GM18868 (cell line): ENCODE results near the gene PPFIBP2.

Experiments used
- ATAC-seq: cut with Tn5 transposase; IDR thresholded peaks from one replicate; pipeline ENCODE4 v1.9.1; 2021; ENCODE audit warnings: mild to moderate bottlenecking, moderate library complexity; ENCODE audit not compliant: unreplicated experiment

Gene PPFIBP2

DNA sequence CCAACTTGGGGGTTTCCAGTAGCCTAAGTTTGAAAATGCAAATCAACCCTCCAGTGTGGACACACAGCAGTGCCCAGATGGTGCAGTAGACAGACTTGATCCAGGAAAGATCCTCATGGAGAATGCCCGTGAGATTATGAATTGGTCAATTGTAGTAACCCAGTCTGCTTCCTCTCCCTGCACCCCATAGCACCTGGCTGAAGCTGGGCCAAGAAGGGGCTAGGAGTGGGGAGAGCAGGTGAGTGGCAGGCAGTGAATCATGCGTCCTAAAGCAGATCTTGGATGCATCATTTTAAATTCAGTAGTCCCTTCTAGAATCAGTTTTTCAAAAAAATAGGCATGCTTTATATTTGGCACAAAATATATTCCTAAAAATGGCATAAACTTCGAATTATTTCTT is 107.3 kb downstream of the PPFIBP2 start:
- no peak for ATAC-seq

DNA sequence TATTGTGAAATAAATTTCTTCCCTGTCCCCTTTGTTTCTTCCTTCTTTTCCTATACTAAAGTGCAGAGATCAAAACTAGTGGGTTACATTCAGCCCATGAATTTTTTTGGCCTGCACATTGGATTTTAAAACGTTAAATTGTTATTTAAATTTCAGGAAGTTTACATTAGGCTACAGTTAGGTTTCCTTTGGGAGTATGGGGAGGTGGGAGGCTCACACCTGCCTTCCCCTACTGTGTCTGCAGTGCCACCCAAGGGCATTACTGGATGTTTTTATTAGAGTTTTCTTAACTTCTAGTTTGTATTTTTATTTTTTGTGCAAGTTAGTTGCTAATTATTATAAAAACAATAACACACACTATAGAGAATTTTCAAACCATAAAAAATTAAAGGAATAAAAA is 107.8 kb downstream of the PPFIBP2 start:
- no peak for ATAC-seq

DNA sequence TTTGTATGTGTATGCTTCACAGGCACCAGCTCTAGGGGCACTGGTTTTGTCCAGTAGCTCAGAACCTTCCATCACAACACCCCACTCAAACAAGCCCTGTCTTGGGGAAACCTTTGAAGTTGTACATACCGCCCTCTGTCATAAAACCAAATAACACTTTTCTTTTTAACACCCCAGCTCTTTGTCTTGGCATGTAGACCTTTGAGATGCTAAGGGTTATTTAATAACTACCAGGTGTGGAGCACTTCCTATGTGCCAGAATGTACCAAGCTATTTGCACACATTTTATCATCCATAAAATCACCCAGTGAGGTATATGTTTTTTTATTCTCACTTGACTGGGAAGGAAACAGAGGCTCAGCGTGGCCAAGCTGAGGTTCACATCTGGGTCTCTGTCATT is 108.9 kb downstream of the PPFIBP2 start:
- ATAC-seq = no peak

DNA sequence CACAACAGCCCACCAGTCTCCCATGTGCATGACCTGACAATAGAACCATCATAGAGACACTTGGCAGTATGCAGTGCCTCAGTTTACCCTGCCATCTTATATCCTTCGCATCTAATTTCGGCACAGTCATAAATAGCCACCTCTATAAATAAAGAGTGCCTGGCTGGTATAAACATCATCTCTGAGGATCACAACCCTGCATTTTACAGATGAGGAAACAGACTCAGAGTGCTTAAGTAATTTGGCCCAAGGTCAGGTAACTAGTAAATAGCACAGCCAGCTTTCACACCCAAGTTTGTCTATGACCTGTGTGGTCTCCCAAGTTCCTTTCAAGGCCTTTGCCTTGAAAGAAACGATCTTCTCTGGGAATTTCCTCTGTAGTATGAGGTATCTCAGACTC is 114.9 kb downstream of the PPFIBP2 start:
- no peak for ATAC-seq

DNA sequence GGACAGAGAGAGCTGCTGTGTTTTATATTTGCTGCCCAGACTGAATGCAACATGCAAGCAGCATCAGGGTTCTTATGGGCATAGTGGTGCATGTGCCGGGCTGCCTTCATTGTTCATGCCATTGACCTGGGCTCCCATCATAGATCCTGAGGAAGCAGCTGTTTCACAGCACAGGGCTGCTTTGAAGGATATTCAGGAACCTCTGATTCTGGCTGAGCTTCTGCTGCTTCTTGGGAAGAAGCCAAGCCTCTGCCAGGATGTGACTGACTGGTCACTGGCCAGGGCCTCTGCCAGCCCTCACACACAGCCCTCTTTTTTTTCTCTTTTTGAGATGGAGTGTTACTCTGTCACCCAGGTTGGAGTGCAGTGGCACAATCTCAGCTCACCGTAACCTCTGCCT is 116.2 kb downstream of the PPFIBP2 start:
- ATAC-seq = no peak

DNA sequence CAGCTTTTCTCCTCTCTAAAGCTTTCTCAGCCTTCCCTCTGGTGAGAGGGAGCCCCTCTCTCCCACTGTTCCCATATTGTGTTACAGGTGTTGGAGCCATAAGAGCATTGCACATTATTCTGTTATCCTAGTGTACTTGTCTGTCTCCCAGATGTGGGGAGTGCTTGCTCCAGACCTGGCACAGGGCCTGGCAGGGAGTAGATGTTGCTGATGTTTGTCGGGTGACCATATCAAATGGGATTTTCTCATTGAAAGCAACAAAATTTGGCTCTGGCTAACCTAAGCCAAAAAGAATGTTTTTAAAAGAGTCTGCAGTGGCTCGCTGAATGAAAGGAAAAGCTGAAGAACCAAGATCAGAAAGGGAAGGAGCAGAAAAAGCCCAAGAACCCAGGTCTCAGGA is 118.4 kb downstream of the PPFIBP2 start:
- no peak for ATAC-seq

DNA sequence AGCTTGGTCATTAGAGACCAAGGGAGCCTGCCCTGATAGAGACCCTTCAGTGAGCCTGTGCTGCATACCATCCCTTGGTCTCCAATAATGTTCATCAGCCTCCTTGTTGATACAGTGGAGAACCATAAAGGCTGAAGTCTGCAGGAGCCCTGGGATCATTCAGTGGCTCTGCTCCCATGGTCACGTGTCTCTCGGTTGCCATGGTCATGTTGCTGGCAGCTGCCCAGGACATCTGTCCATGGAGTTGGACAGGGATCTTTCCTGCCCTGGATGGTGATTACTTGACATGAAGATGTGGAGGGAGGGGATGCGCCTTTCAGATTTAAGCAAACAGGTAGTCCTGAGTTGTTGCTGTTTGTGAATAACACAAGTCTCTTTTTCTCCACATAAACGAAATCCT is 121.3 kb downstream of the PPFIBP2 start:
- ATAC-seq = no peak

DNA sequence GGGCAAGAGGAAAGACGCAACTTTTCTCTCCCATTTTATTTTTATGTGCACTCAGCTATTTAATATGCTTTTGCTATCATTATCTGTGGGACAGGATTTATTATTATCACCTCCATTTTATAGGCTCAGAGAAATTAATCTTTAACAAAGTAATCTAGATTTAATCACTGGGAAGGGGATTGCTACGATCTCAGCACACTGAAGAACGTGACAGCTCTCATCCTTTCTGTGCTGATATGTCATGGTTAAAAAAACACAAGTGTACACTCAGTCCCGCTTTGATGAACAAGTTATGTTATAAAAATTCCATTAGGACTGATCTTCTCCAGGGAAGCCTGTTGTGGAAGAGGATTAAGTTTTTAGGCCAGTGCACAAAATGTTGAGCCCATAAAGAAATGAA is 121.9 kb downstream of the PPFIBP2 start:
- no peak for ATAC-seq

DNA sequence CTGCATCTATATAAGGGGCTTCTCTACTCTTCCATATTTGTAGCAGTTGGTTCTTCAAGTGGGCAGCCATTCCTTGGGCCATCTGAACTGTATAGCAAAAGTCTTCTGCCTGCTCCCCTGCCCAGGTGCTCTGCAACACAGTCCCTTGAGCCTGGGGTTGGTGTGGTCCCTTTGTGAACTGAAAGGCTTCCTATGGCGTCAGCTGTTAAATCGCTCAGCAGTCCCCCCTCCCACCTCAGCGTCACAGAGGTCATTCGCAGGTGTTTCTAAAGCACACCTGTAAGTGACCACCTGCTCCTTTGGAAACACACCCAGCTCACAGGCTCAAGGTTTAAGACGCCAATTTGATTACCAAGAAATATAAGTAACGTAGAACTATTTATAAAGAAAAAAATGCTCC is 122.6 kb downstream of the PPFIBP2 start:
- ATAC-seq = no peak

DNA sequence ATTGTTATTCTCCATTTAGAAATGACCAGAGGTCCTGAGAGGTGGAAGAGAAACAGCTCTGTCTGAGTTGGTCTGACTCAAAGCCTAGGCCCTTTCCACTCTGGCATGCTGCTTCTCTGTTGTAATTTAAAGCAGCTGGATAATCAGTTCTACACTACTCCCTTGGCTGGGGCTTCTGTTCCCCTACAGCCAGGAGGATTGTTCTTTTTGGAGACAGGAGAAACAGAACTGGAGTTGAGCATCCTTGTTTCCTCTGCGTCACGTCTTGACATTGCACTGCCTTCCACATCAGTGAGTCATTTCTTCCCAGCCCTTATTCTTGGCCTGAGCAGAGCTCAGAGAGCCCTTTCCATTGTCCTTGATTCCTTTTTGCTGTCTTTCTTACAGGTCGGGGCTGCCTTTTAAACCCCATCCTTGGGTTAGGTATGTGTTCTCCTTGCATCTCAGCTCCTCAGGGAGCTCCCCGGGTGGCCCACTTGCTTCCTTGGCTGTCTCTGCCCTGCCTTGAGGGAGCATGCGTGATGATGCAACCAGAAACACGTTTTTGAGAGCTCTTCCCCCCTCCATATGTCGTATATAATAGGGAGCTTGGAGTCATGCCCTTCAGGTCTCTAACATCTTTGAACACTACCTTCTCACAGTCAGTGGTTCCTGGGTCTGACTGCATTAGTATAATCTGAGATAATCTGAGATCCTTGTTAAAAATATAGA is 123.8 kb downstream of the PPFIBP2 start:
- no peak for ATAC-seq

DNA sequence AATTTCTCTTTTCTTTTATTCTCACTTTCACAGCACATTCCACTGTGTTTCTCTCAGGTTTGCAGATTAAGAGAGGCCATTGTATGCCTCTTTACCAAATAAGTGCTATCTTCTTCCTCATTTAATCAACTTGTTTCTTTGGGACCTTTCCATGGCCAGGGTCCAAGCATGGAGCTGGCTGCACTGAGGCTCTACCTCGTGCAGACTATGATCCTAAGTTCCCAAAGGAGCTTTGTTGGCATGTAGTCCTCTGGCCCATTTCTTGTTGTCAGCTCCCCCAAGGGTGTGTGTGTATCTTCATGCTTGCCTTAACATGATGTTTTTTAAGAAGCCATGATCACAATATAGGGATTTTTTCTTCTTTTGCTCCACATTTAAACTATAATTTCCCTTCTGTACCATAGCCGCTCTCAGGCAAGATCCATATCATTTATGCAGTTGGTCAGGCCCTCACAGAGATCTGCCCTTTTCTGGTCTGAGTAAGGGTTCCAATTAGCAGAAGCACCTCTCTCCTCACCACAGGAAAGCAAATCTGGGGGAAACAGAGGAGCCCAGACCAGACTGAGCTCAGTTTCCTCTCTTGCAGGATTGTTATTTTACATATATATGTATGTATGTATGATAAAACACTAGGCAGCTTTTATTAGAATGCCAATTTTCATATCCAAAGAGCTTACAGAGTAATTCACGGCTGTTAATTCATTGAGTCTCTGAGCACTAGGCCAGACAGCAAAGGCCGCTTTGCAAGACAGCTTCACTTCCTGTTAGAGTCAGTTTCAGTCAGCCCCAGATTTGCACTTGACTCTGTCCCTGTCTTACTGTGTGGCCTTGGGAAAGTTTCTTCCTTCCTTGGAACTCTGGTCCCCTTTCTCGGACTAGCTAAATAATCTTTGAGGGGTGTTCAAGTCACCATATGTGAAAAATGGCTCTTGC is 125.2 kb downstream of the PPFIBP2 start:
- peak; percentile 85 for ATAC-seq

DNA sequence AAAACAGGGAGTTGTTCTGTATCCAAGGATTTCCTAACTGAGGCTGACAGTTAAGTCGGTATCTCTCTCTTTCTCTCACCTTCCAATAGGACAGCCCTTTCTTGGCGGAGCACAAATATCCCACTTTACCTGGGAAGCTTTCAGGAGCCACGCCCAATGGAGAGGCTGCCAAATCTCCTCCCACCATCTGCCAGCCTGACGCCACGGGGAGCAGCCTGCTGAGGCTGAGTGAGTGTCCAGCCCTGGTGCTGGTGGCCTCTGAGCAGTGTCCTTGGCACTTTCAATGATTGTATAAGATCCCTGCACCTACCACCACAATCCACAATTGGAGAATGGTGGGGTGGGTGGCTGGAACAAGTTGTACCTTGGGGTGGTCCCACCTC is 125.8 kb downstream of the PPFIBP2 start:
- no peak for ATAC-seq

DNA sequence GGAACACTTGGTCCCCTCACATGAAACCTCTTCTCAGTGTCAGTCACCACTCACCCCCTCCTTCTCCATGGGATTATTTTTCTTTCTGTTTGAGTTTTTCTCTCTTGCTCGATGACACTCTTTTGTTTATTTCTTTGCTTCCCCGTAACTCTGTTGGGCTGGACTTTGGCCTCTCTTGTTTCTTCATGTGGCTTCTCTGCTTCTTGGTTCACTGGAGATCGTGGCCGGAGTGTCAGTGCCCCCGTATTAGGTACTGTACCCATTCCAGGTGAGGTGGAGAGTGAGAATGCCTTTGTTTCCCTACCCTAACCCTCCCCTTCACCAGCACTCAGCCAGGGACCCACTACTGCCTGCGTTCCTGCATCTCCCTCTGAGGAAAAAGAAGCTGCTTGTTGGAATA is 127.0 kb downstream of the PPFIBP2 start:
- ATAC-seq = no peak

DNA sequence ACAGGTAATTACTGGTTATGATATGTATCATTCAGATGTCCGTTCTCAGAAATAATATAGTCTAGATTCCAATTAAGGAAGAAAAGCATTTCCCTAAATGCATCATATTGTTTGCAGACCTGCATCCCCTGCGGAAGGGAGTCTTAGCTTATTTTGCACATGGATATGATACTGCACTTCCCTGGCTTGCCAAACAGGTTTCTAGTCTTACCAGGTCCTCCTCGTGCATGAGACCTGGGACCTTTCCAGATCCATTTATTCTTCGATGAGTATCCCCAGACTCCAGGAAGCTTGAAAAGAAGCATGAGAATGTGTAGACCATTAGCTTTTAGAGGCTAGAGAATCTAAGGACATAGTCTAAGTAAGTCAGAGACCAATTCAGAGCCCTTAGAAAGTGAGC is 128.9 kb downstream of the PPFIBP2 start:
- no peak for ATAC-seq

DNA sequence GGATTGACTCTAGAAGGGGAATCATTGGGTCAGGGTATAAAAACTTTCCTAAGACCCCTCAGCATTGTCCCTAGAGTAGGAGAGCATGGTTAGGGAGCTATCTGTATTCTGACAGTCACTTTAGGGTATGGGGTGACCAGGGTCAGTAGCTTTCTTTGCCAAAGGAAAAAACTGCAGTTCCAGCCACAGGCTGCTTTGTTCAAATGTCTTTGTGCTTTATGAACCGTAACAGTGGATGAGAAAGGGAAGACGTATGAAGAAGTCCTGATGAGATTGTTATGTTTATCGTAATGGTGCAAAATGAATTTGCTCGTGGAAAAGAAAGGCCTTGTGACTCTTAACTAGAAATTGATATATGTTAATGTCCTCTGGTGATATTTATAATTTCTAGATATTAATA is 129.5 kb downstream of the PPFIBP2 start:
- ATAC-seq = no peak

DNA sequence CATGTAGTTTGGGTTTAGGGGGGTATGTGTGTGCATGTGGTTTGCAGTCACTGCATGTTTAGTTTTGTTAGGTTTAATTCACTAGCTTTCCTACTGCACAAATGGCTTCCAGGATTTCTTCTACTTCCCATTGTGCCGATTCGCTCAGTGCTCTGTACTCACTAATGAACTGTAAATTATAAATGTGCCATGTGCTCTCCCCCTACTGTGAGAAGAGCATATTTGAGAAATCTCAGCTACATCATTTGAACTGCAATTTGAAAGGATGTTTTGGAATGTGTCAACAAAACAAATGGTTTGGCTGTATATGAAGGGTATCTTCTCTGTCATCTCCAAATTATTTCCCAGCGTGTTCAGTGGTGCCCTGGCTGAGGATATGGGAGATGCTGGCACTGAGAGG is 131.4 kb downstream of the PPFIBP2 start:
- no peak for ATAC-seq

DNA sequence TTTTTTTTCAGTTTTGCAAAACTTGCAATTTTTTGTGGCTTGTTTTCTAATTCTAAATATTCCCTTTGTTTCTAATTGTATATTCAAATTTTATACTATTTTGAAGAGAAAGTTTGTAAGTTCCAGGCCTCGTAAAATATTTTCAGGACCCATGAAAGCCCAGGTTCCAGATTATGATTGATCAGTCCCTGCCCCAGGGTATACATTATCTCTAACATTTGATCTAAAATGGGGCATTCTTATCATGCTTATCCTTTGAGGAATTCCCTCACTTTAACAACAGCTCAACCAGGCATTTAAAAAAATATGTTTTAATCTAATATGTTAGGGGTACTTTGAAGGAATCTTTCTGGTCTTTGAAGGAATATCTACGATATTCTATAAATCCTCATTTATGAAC is 133.1 kb downstream of the PPFIBP2 start:
- no peak for ATAC-seq

DNA sequence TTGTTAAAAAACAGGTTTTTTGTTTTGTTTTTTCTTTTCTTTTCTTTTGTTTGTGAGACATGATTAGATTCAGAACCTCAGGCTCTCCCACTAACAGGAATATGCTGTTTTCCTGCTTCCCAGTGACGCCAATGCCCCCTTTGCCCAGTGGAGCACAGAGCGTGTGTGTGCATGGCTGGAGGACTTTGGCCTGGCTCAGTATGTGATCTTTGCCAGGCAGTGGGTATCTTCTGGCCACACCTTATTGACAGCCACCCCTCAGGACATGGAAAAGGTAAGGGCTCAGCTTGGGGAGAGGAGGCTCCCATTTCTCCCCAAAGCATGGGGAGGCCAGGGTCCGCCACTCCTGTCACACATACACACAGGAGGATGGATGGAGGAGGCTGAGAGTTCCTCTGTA is 134.5 kb downstream of the PPFIBP2 start:
- ATAC-seq = no peak

DNA sequence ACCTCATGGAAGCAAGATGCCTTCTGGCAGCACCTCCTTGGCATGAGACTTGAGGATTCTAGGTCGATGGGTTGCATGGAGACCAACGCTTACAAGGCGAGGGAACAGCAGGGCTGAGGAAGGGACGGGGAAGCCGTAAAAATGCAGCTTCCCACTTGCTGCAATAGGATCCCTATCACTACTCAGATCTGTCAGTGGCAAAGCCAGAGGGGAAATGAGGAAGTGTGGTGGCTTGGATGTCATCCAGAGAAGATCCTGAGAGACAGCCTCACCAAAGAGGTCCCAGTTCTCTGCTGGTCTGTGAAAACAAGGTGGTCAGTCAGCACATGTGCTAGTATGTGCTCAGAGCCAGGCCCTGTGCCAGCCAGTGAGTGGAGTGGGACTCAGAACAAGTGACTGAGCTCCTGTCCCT is 137.3 kb downstream of the PPFIBP2 start:
- ATAC-seq = no peak

DNA sequence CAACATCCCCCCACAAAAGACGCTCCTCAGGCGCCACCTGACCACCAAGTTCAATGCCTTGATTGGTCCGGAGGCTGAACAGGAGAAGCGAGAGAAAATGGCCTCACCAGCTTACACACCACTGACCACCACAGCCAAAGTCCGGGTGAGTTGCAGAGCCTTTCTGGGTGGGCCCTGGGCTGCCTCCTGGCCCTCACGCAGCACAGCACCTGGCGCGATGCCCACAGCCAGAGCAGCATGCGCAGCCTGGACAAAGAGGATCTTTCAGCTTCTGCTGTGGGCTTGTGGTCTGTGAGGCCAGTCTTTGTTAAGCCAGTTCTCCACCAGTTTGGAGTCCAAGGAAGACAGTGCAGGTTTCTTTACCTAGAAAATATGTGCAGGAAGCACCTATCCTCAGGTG is 137.9 kb downstream of the PPFIBP2 start:
- ATAC-seq = no peak

DNA sequence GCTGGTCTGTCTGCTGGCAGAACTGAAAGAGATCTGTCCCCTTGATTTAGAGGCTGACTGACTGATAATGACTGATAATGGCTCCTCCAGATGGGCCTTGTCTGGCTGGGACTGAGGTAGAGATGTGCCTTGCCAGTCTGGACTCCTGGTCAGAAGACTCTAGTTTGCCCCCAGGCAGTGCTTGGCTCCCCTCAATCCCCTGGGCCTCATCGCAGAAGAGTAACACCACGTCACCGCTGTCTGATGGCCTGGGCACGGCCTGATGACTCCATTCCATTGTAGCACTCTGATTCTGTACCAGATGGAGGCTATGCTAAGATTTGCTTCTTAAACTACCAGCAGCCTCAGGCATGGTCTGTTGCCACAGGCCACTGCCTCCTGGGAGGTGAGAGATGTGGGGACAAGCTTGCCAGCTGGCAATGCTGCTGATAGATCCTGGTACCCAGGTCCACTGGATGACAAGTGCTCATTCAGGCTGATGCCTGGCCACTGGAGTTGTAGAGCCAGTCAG is 140.5 kb downstream of the PPFIBP2 start:
- ATAC-seq = no peak
